Pancreas (tissue), 10 donors: ENCODE results near the gene TM4SF1. TPM values are rescaled to one million over a fixed set of nuclear protein-coding genes. Genes with fewer than 3 reads are reported as not detected.

Experiments used
- ATAC-seq, 4 donors: fragments of 200-7000 bp; cut with Tn5 transposase; one replicate each; pipeline versions ENCODE4 v1.8.0 to v1.9.1; 2020; ENCODE audit warnings: mild to moderate bottlenecking in 4 of 4, moderate library complexity in 4 of 4
- DNase-seq, 6 donors: peaks; one replicate each; pipeline ENCODE4 v3.0.0-alpha.2; 2020
- FAIRE-seq: peaks from 2 replicates; lab custom pipeline; 2012; peaks lifted over from hg19 to GRCh38; lab: Jason Lieb, UNC
- H3K27ac ChIP-seq, 4 donors: fragments of 200-600 bp; sonication (generic); 1 replicate in 3 of 4; 2 replicates in 1 of 4; pipeline versions ENCODE4 v1.5.0 to v1.8.0; 2020
- H3K27me3 ChIP-seq, 4 donors: fragments of 200-600 bp; one replicate each; pipeline ENCODE4 v1.8.0; 2021
- H3K36me3 ChIP-seq, 3 donors: fragments of 200-600 bp; sonication (generic) in 1 of 3; one replicate each; pipeline versions ENCODE4 v1.5.0 to v1.8.0; 2020 to 2021
- H3K4me1 ChIP-seq, 3 donors: fragments of 200-600 bp; one replicate each; pipeline ENCODE4 v1.8.0; 2021
- H3K4me3 ChIP-seq, 4 donors: fragments of 200-600 bp; sonication (generic) in 2 of 4; one replicate each; pipeline versions ENCODE4 v1.5.0 to v1.8.0; 2020 to 2021
- H3K9me3 ChIP-seq, 4 donors: fragments of 200-600 bp; one replicate each; pipeline ENCODE4 v1.8.0; 2021
- WGBS, 2 donors: extraction: QIAGEN DNeasy Blood & Tissue Kit; methylation state at CpG; one replicate each; pipeline ENCODE4 v1.1.7; 2013; 5-methylcytosine and 5-hydroxymethylcytosine counted together
- intact Hi-C, 3 donors: fragments of 100-400 bp; cut with DNase I; formaldehyde crosslinking; loops; one replicate each; pipeline versions ENCODE4 v1.11.1 to v1.14.2; 2022
- polyA plus RNA-seq, 2 donors: library from polyadenylated mRNA; stranded (reverse); fragments of 200-250 nt; gene quantifications; one replicate each; pipeline ENCODE4 v1.2.3, GENCODE V29; 2013
- total RNA-seq, 6 donors: library from RNA; stranded (reverse); fragmentation: NEBNext Ultra II Directional in 4 of 6; extraction: Animal tissue kit (Norgen Biotek cat#: 25700) in 4 of 6; gene quantifications; one replicate each; pipeline versions ENCODE4 v1.2.1 to v1.2.4, GENCODE V29; 2021 to 2023
- TF ChIP-seq, protein P1 (sequence below), 4 donors: fragments of 200-600 bp; sonication (generic) in 3 of 4; IDR thresholded peaks; one replicate each; pipeline versions ENCODE4 v1.5.0 to v1.8.0; 2021; ENCODE audit warnings: antibody characterized with exemption in 4 of 4
- donor health status: healthy with polysubstance abuse.
- donor health status: DM: no; HTN: no; CAD: no; lungs with moderate emphysema.
- donor health status: DM: no; HTN: no; CAD: no.
- donor health status: control.
- donor health status: control.
- donor health status: Bipolar disorder and iron deficiency.
- donor health status: DM: yes; HTN: yes; CAD: no.
- donor health status: DM: no; HTN: no; CAD: no.
- donor health status: DM: no; HTN: no; CAD: no.
- donor health status: DM: yes; HTN: yes; CAD: no.

Gene TM4SF1
- total and polyA plus RNA-seq, 8 donors, result 53.7 to 226 (median 98.4) TPM

GRCh38 chr3:149376718-149377407, 586 bp downstream of the TM4SF1 start:
- TF ChIP-seq, protein P1, sequence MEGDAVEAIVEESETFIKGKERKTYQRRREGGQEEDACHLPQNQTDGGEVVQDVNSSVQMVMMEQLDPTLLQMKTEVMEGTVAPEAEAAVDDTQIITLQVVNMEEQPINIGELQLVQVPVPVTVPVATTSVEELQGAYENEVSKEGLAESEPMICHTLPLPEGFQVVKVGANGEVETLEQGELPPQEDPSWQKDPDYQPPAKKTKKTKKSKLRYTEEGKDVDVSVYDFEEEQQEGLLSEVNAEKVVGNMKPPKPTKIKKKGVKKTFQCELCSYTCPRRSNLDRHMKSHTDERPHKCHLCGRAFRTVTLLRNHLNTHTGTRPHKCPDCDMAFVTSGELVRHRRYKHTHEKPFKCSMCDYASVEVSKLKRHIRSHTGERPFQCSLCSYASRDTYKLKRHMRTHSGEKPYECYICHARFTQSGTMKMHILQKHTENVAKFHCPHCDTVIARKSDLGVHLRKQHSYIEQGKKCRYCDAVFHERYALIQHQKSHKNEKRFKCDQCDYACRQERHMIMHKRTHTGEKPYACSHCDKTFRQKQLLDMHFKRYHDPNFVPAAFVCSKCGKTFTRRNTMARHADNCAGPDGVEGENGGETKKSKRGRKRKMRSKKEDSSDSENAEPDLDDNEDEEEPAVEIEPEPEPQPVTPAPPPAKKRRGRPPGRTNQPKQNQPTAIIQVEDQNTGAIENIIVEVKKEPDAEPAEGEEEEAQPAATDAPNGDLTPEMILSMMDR (IDR thresholded peaks at IDR 0.05), result no peak
- peak in 2 of 6 donors; percentile 42 to 51 for DNase-seq
- peak overlapping the region; percentile 9 to 49 (median 27) for H3K4me3 ChIP-seq
- ATAC-seq, result peak; percentile 67 to 80 (median 70)
- H3K9me3 ChIP-seq, result no peaks in the 10 kb centered on the region
- no peak for FAIRE-seq
- H3K27ac ChIP-seq, result peak overlapping the region; percentile 56 to 97 (median 76)
- intact Hi-C loops, result no loop called here
- 10 to 12% methylated on average over 8 of the region's 8 CpGs for WGBS, 2 donors
- H3K4me1 ChIP-seq, result peaks cover 20 to 44% (median 36%) of the 10 kb centered on the region in 3 donors
- peaks cover 0 to 27% (median 7%) of the 10 kb centered on the region in 3 donors for H3K36me3 ChIP-seq
- H3K27me3 ChIP-seq, result no peaks in the 10 kb centered on the region

- no peak for FAIRE-seq
- H3K27ac ChIP-seq, result peak overlapping the region; percentile 56 to 97 (median 76)
Measured at GRCh38 chr3:149375501-149376196, 1.8 kb downstream of the TM4SF1 start.

GRCh38 chr3:149374793-149375500, 2.5 kb downstream of the TM4SF1 start:
- no peaks in the 10 kb centered on the region for H3K27me3 ChIP-seq
- TF ChIP-seq, protein P1 (IDR thresholded peaks at IDR 0.05), result no peak
- no peak for DNase-seq
- H3K27ac ChIP-seq, result peak overlapping the region in 2 of 4 donors; percentile 94 to 97
- H3K4me1 ChIP-seq, result peaks cover 32 to 62% (median 54%) of the 10 kb centered on the region in 3 donors
- H3K9me3 ChIP-seq, result no peaks in the 10 kb centered on the region
- intact Hi-C loops, result no loop called here
- H3K4me3 ChIP-seq, result peak overlapping the region; percentile 9 to 49 (median 27)
- 66 to 67% methylated on average over 3 of the region's 3 CpGs for WGBS, 2 donors
- FAIRE-seq, result no peak
- peaks cover 0 to 32% (median 7%) of the 10 kb centered on the region in 3 donors for H3K36me3 ChIP-seq
- ATAC-seq, result no peak

More at GRCh38 chr3:149375501-149376196, 1.8 kb downstream of the TM4SF1 start:
- no peaks in the 10 kb centered on the region for H3K27me3 ChIP-seq
- peak overlapping the region; percentile 9 to 49 (median 27) for H3K4me3 ChIP-seq
- DNase-seq (no peak), ATAC-seq (no peak)
- H3K9me3 ChIP-seq, result no peaks in the 10 kb centered on the region
- intact Hi-C loops, result no loop called here
- 42 to 44% methylated on average over 4 of the region's 4 CpGs for WGBS, 2 donors
- peaks cover 0 to 32% (median 7%) of the 10 kb centered on the region in 3 donors for H3K36me3 ChIP-seq
- TF ChIP-seq, protein P1 (IDR thresholded peaks at IDR 0.05), result no peak
- H3K4me1 ChIP-seq, result peaks cover 25 to 55% (median 47%) of the 10 kb centered on the region in 3 donors

GRCh38 chr3:149374391-149374790, 3.1 kb downstream of the TM4SF1 start:
- ATAC-seq (no peak), FAIRE-seq (no peak), DNase-seq (no peak)
- intact Hi-C loops, result no loop called here
- H3K4me1 ChIP-seq, result peaks cover 37 to 67% (median 59%) of the 10 kb centered on the region in 3 donors
- peak overlapping the region in 2 of 4 donors; percentile 0 to 49 for H3K4me3 ChIP-seq
- peaks cover 0 to 32% (median 7%) of the 10 kb centered on the region in 3 donors for H3K36me3 ChIP-seq
- TF ChIP-seq, protein P1 (IDR thresholded peaks at IDR 0.05), result no peak
- no peaks in the 10 kb centered on the region for H3K9me3 ChIP-seq
- WGBS, 2 donors, result 26 to 32% methylated on average over 1 of the region's 1 CpG
- H3K27me3 ChIP-seq, result no peaks in the 10 kb centered on the region
- peak overlapping the region in 2 of 4 donors; percentile 94 to 97 for H3K27ac ChIP-seq
